Bronchial epithelial cell (primary cell): ENCODE results near the gene PHACTR3. TPM values are rescaled to one million over a fixed set of nuclear protein-coding genes. Genes with fewer than 3 reads are reported as not detected.
A peak's percentile ranks its signal among the peaks of the same experiment; 100 is the strongest.

ENCODE experiments used
- DNase-seq: peaks from one replicate; pipeline ENCODE4 v3.0.0-alpha.2; 2010; ENCODE audit warnings: low read depth
- FAIRE-seq: peaks from 2 replicates; lab custom pipeline; 2011; peaks lifted over from hg19 to GRCh38; lab: Jason Lieb, UNC
- H3K27me3 ChIP-seq: 2 replicates; pipeline ENCODE4 v1.5.1; 2011; ENCODE audit warnings: low read length; ENCODE audit not compliant: control insufficient read depth, insufficient read depth
- H3K36me3 ChIP-seq: 2 replicates; pipeline ENCODE4 v1.5.1; 2011; ENCODE audit warnings: low read length; ENCODE audit not compliant: control insufficient read depth, insufficient read depth
- H3K4me3 ChIP-seq: 2 replicates; pipeline ENCODE4 v1.5.1; 2011; ENCODE audit warnings: mild to moderate bottlenecking, low read depth, low read length, control low read depth
- total RNA-seq: library from RNA; depleted of rRNA; stranded (reverse); fragments of >200 nt; gene quantifications from 2 replicates; pipeline ENCODE4 v1.2.1, GENCODE V29; 2014
- TF ChIP-seq, protein P1 (sequence below): IDR thresholded peaks from 2 replicates; pipeline ENCODE4 v1.5.1; 2011; ENCODE audit warnings: mild to moderate bottlenecking, moderate library complexity, low read length, control low read depth, inconsistent platforms; ENCODE audit not compliant: insufficient read depth, severe bottlenecking

Gene PHACTR3
- total RNA-seq, 1 donor from 2014 or later = 15.0 TPM

DNA sequence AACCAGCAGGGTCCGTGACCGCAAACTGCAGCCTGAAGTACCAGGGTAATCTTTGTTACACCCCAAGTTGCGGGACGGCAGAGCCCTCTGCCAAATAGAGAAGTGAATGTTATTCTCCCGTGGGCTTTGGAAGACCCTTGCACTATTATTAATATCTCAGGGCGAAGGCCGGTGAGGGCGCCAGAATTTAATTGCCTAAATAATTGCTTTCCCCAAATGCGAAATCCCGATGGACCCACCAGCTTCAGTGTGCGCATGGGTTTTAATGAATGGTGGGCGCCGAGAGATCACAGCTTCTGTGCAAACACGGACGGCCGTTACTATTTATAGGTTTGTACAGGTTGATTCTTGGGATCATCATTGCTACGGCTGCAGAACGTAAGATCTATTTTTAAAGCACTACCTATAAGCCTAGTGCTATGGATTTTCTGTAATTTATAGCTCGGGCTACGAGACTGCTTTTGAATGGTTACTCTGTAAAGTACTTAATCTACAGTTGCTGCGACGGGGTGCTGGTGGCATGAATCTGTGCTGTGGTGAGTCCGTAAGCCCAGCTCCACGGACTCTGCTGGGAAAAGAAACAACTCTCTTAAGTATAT, 15.2 kb upstream of the PHACTR3 start:
- TF ChIP-seq, protein P1, sequence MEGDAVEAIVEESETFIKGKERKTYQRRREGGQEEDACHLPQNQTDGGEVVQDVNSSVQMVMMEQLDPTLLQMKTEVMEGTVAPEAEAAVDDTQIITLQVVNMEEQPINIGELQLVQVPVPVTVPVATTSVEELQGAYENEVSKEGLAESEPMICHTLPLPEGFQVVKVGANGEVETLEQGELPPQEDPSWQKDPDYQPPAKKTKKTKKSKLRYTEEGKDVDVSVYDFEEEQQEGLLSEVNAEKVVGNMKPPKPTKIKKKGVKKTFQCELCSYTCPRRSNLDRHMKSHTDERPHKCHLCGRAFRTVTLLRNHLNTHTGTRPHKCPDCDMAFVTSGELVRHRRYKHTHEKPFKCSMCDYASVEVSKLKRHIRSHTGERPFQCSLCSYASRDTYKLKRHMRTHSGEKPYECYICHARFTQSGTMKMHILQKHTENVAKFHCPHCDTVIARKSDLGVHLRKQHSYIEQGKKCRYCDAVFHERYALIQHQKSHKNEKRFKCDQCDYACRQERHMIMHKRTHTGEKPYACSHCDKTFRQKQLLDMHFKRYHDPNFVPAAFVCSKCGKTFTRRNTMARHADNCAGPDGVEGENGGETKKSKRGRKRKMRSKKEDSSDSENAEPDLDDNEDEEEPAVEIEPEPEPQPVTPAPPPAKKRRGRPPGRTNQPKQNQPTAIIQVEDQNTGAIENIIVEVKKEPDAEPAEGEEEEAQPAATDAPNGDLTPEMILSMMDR = no peak
- H3K27me3 ChIP-seq = no peaks in the 10 kb centered on the region
- no peak for FAIRE-seq

DNA sequence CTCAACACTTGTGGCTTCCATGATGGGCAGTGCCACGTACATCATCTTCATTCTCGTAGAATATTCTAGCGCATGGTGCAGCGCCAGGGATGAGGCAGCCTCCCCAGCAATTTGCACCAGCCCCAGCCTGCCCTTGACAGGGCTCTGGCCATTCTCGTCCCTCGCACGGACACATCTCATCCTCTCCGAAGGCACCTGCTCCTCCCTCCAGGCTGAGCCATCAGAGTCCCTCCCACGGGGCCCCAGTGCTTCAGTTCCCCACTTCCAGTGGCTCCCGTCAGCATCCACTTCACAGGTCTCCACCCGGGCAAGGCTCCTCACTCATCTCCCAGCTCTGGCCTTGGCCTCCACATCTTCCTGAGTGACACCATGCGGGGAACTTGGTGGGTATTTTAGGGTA, 13.3 kb upstream of the PHACTR3 start:
- no peaks in the 10 kb centered on the region for H3K27me3 ChIP-seq
- no peak overlapping the region for H3K4me3 ChIP-seq
- FAIRE-seq = no peak
- no peaks in the 10 kb centered on the region for H3K36me3 ChIP-seq
- TF ChIP-seq, protein P1 = no peak
- no peak for DNase-seq

More for the DNA sequence above, 15.2 kb upstream of the PHACTR3 start:
- no peaks in the 10 kb centered on the region for H3K36me3 ChIP-seq
- no peak overlapping the region for H3K4me3 ChIP-seq
- no peak for DNase-seq

DNA sequence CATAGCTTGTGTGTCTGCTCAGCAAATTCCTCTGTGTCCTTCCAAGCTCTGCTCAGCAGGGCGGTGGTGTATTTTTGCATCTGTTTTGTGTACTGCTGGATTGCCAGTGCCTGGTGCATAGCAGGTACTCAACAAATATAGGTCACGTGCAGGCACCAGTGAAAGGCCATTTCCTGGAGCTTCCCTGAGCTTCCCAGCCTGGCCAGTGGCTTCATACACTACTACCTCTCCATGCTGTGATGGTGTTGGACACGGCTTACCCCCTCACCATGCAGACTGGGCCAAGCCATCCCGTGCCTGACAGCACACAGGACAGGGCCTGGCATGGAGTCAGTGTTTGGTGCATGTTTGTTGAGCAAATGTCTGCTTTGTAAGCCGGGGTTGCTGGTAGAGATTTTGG, 7.7 kb upstream of the PHACTR3 start:
- FAIRE-seq (no peak), DNase-seq (no peak)
- no peaks in the 10 kb centered on the region for H3K36me3 ChIP-seq
- no peaks in the 10 kb centered on the region for H3K27me3 ChIP-seq
- TF ChIP-seq, protein P1 = no peak
- no peak overlapping the region for H3K4me3 ChIP-seq

DNA sequence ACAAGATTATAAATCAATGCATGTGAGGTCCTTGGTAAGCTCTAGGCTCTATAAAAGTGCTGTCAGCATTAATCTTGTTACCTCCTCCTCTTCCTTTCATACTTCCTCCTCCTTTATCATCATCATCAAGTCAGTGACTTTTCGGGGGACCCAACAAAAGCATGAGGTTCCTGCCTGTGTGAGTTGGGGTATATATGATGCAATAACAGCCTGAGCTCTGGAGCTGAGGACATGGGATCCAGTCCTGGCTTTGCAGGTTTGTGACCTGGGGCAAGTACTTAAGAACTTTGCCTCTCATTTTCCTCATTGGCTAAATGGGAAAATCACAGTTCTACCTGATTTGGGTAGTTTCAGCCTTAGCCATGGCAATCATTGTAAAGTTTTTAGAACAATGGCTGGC, 7.1 kb upstream of the PHACTR3 start:
- H3K27me3 ChIP-seq = no peaks in the 10 kb centered on the region

DNA sequence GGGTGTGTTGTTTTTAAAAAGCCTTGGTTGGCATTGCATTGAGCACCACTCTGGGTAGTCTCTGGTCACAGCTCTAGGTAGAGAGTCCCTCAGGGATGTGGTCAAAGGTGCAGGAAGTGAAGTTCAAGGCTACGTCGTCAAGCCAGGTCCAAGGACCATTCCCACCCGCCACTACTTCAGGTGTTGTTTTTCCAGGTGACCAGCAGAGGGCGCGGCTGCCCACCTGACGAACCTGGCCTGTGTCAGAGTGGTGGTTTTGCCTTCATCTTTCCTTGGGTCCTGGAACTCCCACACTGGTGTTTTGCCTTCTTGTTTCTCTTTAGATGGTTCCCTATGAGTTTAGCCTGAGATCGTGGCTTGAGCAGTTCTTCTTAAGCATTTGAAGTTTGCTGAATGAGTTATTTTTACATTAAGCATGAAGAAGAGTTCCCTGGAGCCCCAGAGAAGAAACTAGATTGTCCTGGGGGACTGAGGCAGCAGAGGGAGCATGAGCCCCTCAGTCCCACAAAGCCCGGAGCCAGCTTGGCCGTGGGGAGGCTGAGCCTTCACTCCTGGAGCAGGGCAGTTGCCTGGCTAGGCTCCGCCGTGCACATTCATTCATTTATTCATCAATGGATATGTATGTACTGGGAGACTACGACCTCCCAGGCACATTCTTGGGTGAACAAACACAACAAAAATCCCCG, 5.6 kb upstream of the PHACTR3 start:
- FAIRE-seq = no peak
- no peaks in the 10 kb centered on the region for H3K36me3 ChIP-seq
- H3K4me3 ChIP-seq = no peak overlapping the region
- TF ChIP-seq, protein P1 = peak; percentile 93
- peaks cover 7% of the 10 kb centered on the region for H3K27me3 ChIP-seq
- peak; percentile 8 for DNase-seq

More for the DNA sequence above, 7.1 kb upstream of the PHACTR3 start:
- no peak overlapping the region for H3K4me3 ChIP-seq
- no peaks in the 10 kb centered on the region for H3K36me3 ChIP-seq
- no peak for FAIRE-seq
- TF ChIP-seq, protein P1 = no peak
- no peak for DNase-seq
